DMS79 treated with DMSO at 0.1 percent for 48 hours (cell line): Measurements from ENCODE around the gene BMPR1B.
A peak's percentile ranks its signal among the peaks of the same experiment; 100 is the strongest.
"Not testable (repeated sequence)": the region's sequence is repeated elsewhere in the genome, so short reads cannot be mapped to it uniquely, and the experiment has no call there.

Experiments
- DNase-seq: peaks from one replicate; lab custom pipeline; 2025; lab: John Stamatoyannopoulos, UW

BMPR1B gene

GRCh38 chr4:94833394-94833793 lies 75.6 kb downstream of the BMPR1B start:
- DNase-seq = no peak

- DNase-seq = no peak
Observed at GRCh38 chr4:94834501-94834900, 76.7 kb downstream of the BMPR1B start.

- DNase-seq = not testable (repeated sequence)
Observed at GRCh38 chr4:94841166-94841863, 83.6 kb downstream of the BMPR1B start.

GRCh38 chr4:94841864-94842221 lies 84.1 kb downstream of the BMPR1B start:
- DNase-seq = no peak

GRCh38 chr4:94843216-94843615 lies 85.5 kb downstream of the BMPR1B start:
- no peak for DNase-seq

- DNase-seq = no peak
Observed at GRCh38 chr4:94848326-94848725, 90.6 kb downstream of the BMPR1B start.

- no peak for DNase-seq
Observed at GRCh38 chr4:94849901-94850300, 92.1 kb downstream of the BMPR1B start.

- no peak for DNase-seq
Observed at GRCh38 chr4:94852616-94853015, 94.9 kb downstream of the BMPR1B start.

- DNase-seq = no peak
Observed at GRCh38 chr4:94856030-94856429, 98.3 kb downstream of the BMPR1B start.

GRCh38 chr4:94870146-94870545 lies 112.4 kb downstream of the BMPR1B start:
- no peak for DNase-seq

- no peak for DNase-seq
Observed at GRCh38 chr4:94871644-94872305, 114.0 kb downstream of the BMPR1B start.

GRCh38 chr4:94877973-94878372 lies 120.2 kb downstream of the BMPR1B start:
- no peak for DNase-seq

GRCh38 chr4:94880956-94881355 lies 123.2 kb downstream of the BMPR1B start:
- no peak for DNase-seq

GRCh38 chr4:94882756-94883155 lies 125.0 kb downstream of the BMPR1B start:
- no peak for DNase-seq

GRCh38 chr4:94887027-94887426 lies 129.3 kb downstream of the BMPR1B start:
- DNase-seq = no peak

GRCh38 chr4:94889523-94889922 lies 131.8 kb downstream of the BMPR1B start:
- no peak for DNase-seq

GRCh38 chr4:94889946-94890345 lies 132.2 kb downstream of the BMPR1B start:
- DNase-seq = no peak

GRCh38 chr4:94890579-94890978 lies 132.8 kb downstream of the BMPR1B start:
- no peak for DNase-seq

GRCh38 chr4:94892051-94892450 lies 134.3 kb downstream of the BMPR1B start:
- no peak for DNase-seq

- DNase-seq = no peak
Observed at GRCh38 chr4:94895081-94895480, 137.3 kb downstream of the BMPR1B start.

GRCh38 chr4:94897023-94897422 lies 139.3 kb downstream of the BMPR1B start:
- no peak for DNase-seq

GRCh38 chr4:94905511-94905910 lies 147.8 kb downstream of the BMPR1B start:
- DNase-seq = no peak

GRCh38 chr4:94909645-94910044 lies 151.9 kb downstream of the BMPR1B start:
- peak; percentile 14 for DNase-seq

- no peak for DNase-seq
Observed at GRCh38 chr4:94911106-94911505, 153.4 kb downstream of the BMPR1B start.
